Caco-2 (cell line): Measurements from ENCODE around the gene AOPEP. TPM values are rescaled to one million over a fixed set of nuclear protein-coding genes. Genes with fewer than 3 reads are reported as not detected.

ENCODE experiments used
- BruUV-seq: library from RNA; stranded (reverse); fragments of 400-500 nt; replicated peaks from 2 replicates; lab custom pipeline; 2021; lab: Mats Ljungman, UMichigan
- CTCF ChIA-PET: fragments of 300-600 bp; sonication (Branson Sonifier 250); formaldehyde crosslinking; loops from one replicate; lab custom pipeline; 2022; ENCODE audit warnings: antibody characterized with exemption; lab: Charles Lee
- POLR2A ChIA-PET: fragments of 300-600 bp; sonication (Branson Sonifier 250); formaldehyde crosslinking; loops from one replicate; lab custom pipeline; 2022; ENCODE audit warnings: antibody characterized with exemption; lab: Charles Lee
- DNase-seq, 2 experiments: peaks; one replicate each; pipeline versions ENCODE4 v3.0.0 to v3.0.0-alpha.2; 2020 to 2022
- H3K27me3 ChIP-seq: replicated peaks from 2 replicates; pipeline ENCODE4 v1.6.0; 2011; ENCODE audit warnings: low read length; ENCODE audit not compliant: control insufficient read depth, insufficient read depth
- H3K36me3 ChIP-seq: 2 replicates; pipeline ENCODE4 v1.5.1; 2011; ENCODE audit warnings: low read length; ENCODE audit not compliant: control insufficient read depth, insufficient read depth
- H3K4me1 ChIP-seq: fragments of 250-450 bp; sonication (Bioruptor Pico); 2 replicates; pipeline ENCODE4 v1.5.1; 2020; ENCODE audit warnings: mild to moderate bottlenecking
- H3K4me3 ChIP-seq: 2 replicates; pipeline ENCODE4 v1.5.1; 2011; ENCODE audit warnings: low read depth, mild to moderate bottlenecking, control low read depth, low read length
- H3K9me3 ChIP-seq: fragments of 250-450 bp; sonication (Bioruptor Pico); 2 replicates; pipeline ENCODE4 v1.5.1; 2020; ENCODE audit warnings: mild to moderate bottlenecking, moderate library complexity
- H3K27ac Mint-ChIP-seq: one replicate; pipeline ENCODE4 v1.8.0; 2022; ENCODE audit warnings: mixed read lengths; ENCODE audit not compliant: unreplicated experiment
- H3K27me3 Mint-ChIP-seq: one replicate; pipeline ENCODE4 v1.8.0; 2022; ENCODE audit warnings: mixed read lengths; ENCODE audit not compliant: insufficient read depth, unreplicated experiment
- H3K36me3 Mint-ChIP-seq: one replicate; pipeline ENCODE4 v1.8.0; 2022; ENCODE audit warnings: mild to moderate bottlenecking, mixed read lengths; ENCODE audit not compliant: insufficient read depth, unreplicated experiment
- H3K4me1 Mint-ChIP-seq: one replicate; pipeline ENCODE4 v1.8.0; 2022; ENCODE audit warnings: low read depth, mixed read lengths; ENCODE audit not compliant: unreplicated experiment
- H3K4me3 Mint-ChIP-seq: one replicate; pipeline ENCODE4 v1.8.0; 2022; ENCODE audit warnings: mild to moderate bottlenecking, moderate library complexity, mixed read lengths; ENCODE audit not compliant: unreplicated experiment
- H3K9me3 Mint-ChIP-seq: one replicate; pipeline ENCODE4 v1.8.0; 2022; ENCODE audit warnings: mixed read lengths; ENCODE audit not compliant: unreplicated experiment
- intact Hi-C: fragments of 100-400 bp; cut with micrococcal nuclease; formaldehyde crosslinking; loops from one replicate; pipeline ENCODE4 v1.10.0; 2022; ENCODE audit not compliant: unreplicated experiment
- total RNA-seq: library from RNA; stranded (reverse); gene quantifications from 2 replicates; pipeline ENCODE4 v1.2.3, GENCODE V29; 2022
- TF ChIP-seq, protein P1 (sequence below), 2 experiments: fragments of 200-600 bp in 1 of 2; IDR thresholded peaks; 1 replicate in 1 of 2; 2 replicates in 1 of 2; pipeline versions ENCODE4 v1.5.1 to v1.8.0; 2011 to 2022; ENCODE audit warnings: antibody characterized with exemption in 1 of 2, control low read depth in 1 of 2, inconsistent platforms in 1 of 2, low read depth in 1 of 2, low read length in 1 of 2, mild to moderate bottlenecking in 1 of 2, moderate library complexity in 1 of 2; ENCODE audit not compliant: insufficient read depth in 1 of 2, severe bottlenecking in 1 of 2, unreplicated experiment in 1 of 2

The AOPEP gene
- total RNA-seq, 1 experiment from 2014 or later, result 63.3 TPM

DNA sequence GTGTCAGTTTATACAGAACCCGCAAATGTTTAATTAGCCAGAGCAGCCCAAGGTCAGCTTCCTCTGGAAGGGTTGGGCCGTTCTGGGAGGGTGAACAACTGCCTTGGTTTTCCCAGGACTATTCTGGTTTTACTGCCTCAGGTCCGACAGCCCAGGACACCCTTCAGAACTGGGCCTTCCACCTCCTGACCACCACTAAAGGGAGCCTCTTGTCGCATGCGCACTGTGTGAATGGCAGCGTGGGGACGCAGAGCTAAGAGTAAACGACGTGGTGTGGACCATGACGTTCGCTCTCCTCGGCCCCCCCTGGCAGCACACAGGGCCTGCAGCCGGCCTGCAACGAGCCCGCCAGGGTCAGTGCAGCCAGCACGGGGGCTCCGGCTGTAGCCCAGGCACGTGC is 376.1 kb downstream of the AOPEP start:
- intact Hi-C loops, result no loop called here
- ChIA-PET POLR2A (no interaction called here), CTCF (interaction anchor here (0.6 kb wide), 1 partner anchor 14 kb away, joined by 3 read pairs; no protein-coding TSS in a partner anchor)
- Mint-ChIP-seq H3K9me3 (no peaks in the 10 kb centered on the region), H3K27ac (no peak overlapping the region), H3K36me3 (peaks cover 52% of the 10 kb centered on the region), H3K27me3 (no peaks in the 10 kb centered on the region), H3K4me3 (no peak overlapping the region), H3K4me1 (peaks cover 7% of the 10 kb centered on the region)
- peaks cover 13% of the 10 kb centered on the region for H3K4me1 ChIP-seq
- DNase-seq, result no peak
- TF ChIP-seq, protein P1, sequence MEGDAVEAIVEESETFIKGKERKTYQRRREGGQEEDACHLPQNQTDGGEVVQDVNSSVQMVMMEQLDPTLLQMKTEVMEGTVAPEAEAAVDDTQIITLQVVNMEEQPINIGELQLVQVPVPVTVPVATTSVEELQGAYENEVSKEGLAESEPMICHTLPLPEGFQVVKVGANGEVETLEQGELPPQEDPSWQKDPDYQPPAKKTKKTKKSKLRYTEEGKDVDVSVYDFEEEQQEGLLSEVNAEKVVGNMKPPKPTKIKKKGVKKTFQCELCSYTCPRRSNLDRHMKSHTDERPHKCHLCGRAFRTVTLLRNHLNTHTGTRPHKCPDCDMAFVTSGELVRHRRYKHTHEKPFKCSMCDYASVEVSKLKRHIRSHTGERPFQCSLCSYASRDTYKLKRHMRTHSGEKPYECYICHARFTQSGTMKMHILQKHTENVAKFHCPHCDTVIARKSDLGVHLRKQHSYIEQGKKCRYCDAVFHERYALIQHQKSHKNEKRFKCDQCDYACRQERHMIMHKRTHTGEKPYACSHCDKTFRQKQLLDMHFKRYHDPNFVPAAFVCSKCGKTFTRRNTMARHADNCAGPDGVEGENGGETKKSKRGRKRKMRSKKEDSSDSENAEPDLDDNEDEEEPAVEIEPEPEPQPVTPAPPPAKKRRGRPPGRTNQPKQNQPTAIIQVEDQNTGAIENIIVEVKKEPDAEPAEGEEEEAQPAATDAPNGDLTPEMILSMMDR (IDR thresholded peaks at IDR 0.05; ENCODE audit: insufficient read depth in 1 of 2, low read depth in 1 of 2, low read length in 1 of 2, severe bottlenecking in 1 of 2, unreplicated experiment in 1 of 2), result no peak
- no peaks in the 10 kb centered on the region for H3K9me3 ChIP-seq
- H3K36me3 ChIP-seq, result peaks cover 1% of the 10 kb centered on the region
- H3K4me3 ChIP-seq, result no peak overlapping the region
- H3K27me3 ChIP-seq, result no peaks in the 10 kb centered on the region
- BruUV-seq, result no TSS peak

DNA sequence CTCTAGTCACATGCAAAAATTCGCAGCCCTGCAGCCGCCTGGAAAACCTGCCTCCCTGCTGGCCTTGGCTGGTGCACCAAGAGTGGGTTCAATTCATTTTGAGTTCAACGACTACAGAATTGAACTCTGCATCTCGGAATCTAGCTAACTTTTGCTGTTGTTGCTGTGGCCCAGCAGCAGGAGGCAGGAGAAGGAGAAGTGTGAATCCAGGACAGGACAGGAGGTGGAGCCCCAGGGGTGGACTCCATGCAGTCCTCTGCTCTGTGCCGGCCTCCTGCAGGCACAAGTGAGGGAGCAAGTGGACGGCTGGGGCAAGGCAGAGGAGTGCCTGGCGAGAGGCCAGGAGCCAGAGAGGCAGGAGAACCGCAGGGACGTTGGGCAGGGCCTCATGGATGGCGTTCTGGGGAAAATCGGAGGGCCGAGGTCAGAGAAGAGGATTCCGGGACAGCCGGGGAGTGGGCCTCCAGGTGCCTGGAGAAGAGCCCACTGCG is 376.8 kb downstream of the AOPEP start:
- Mint-ChIP-seq H3K27ac (peak overlapping the region; percentile 69), H3K4me1 (peaks cover 3% of the 10 kb centered on the region), H3K4me3 (no peak overlapping the region), H3K9me3 (no peaks in the 10 kb centered on the region), H3K36me3 (peaks cover 50% of the 10 kb centered on the region), H3K27me3 (no peaks in the 10 kb centered on the region)
- no peaks in the 10 kb centered on the region for H3K27me3 ChIP-seq
- CTCF ChIA-PET, result no interaction called here
- no peak for DNase-seq
- H3K4me1 ChIP-seq, result peaks cover 13% of the 10 kb centered on the region
- no peak overlapping the region for H3K4me3 ChIP-seq
- H3K36me3 ChIP-seq, result peaks cover 1% of the 10 kb centered on the region
- H3K9me3 ChIP-seq, result no peaks in the 10 kb centered on the region
- TF ChIP-seq, protein P1 (IDR thresholded peaks at IDR 0.05; ENCODE audit: insufficient read depth in 1 of 2, low read depth in 1 of 2, low read length in 1 of 2, severe bottlenecking in 1 of 2, unreplicated experiment in 1 of 2), result peak in 1 of 2 experiments; percentile 25
- POLR2A ChIA-PET, result no interaction called here
- BruUV-seq, result no TSS peak
- intact Hi-C loops, result no loop called here

DNA sequence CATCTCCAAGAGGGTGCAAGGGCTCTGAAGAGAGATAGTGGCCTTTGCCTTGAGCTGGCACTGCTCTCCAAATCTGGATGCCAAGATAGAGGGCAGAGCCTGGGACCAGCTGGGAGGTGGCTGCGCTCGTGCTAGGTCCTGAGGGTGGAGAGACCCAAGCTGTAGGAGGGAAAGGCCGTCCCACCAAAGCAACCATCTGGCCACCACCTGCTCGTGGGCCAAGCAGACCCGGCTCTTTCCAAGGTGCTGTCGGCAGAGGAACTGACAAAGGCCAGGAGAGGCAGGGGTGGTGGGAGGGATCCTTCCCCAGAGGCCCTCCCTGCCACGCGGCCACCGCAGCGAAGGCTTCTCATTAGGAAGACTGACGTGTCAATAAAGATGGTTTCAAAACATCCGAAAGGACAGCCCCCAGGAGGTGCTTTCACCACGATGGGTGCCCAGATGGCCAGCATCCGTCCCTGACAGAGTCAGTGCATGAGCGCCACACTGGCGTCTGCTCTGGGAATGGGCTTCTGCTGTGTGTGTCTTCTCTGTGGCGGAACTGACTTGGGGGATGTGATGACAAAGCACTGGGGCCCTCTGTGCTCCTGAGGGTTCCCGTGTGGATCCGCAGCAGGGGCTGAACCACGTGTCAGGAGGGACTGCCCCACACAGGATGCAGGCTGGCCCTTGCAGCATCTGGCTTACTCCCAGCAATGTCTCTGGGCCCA is 377.5 kb downstream of the AOPEP start:
- H3K9me3 ChIP-seq, result no peaks in the 10 kb centered on the region
- no peaks in the 10 kb centered on the region for H3K27me3 ChIP-seq
- ChIA-PET CTCF (no interaction called here), POLR2A (no interaction called here)
- Mint-ChIP-seq H3K9me3 (no peaks in the 10 kb centered on the region), H3K4me1 (no peaks in the 10 kb centered on the region), H3K27ac (no peak overlapping the region), H3K36me3 (peaks cover 51% of the 10 kb centered on the region), H3K4me3 (no peak overlapping the region), H3K27me3 (no peaks in the 10 kb centered on the region)
- no peak overlapping the region for H3K4me3 ChIP-seq
- intact Hi-C loops, result no loop called here
- BruUV-seq, result no TSS peak
- TF ChIP-seq, protein P1 (IDR thresholded peaks at IDR 0.05; ENCODE audit: insufficient read depth in 1 of 2, low read depth in 1 of 2, low read length in 1 of 2, severe bottlenecking in 1 of 2, unreplicated experiment in 1 of 2), result no peak
- peaks cover 13% of the 10 kb centered on the region for H3K4me1 ChIP-seq
- peaks cover 1% of the 10 kb centered on the region for H3K36me3 ChIP-seq
- DNase-seq, result no peak
